NOMO-1 treated with DMSO at 0.1 percent for 48 hours (cell line): Measurements from ENCODE around the gene AGBL5.
A peak's percentile ranks its signal among the peaks of the same experiment; 100 is the strongest.

Source experiments
- DNase-seq: peaks from one replicate; lab custom pipeline; 2025; ENCODE audit not compliant: unreplicated experiment; lab: John Stamatoyannopoulos, UW

AGBL5 gene

GRCh38 chr2:27050996-27051901 is at the start of gene AGBL5:
Gene AGBL5 (plus strand): TSS chr2:27051668. CDS start chr2:27052959, 1,291 bp downstream.
- peak; percentile 92 for DNase-seq

GRCh38 chr2:27001950-27002349 is 49.5 kb upstream of the AGBL5 start:
- no peak for DNase-seq

- no peak for DNase-seq
Measured at GRCh38 chr2:27003007-27003406, 48.5 kb upstream of the AGBL5 start.

GRCh38 chr2:27003857-27004256 is 47.6 kb upstream of the AGBL5 start:
- DNase-seq, result peak; percentile 12

GRCh38 chr2:27006602-27007415 is 44.7 kb upstream of the AGBL5 start:
- no peak for DNase-seq

- DNase-seq, result no peak
Measured at GRCh38 chr2:27007416-27008374, 43.8 kb upstream of the AGBL5 start.

- DNase-seq, result no peak
Measured at GRCh38 chr2:27008678-27009077, 42.8 kb upstream of the AGBL5 start.

GRCh38 chr2:27009083-27009482 is 42.4 kb upstream of the AGBL5 start:
- DNase-seq, result no peak

- no peak for DNase-seq
Measured at GRCh38 chr2:27009716-27010115, 41.8 kb upstream of the AGBL5 start.

GRCh38 chr2:27010139-27010538 is 41.3 kb upstream of the AGBL5 start:
- no peak for DNase-seq

GRCh38 chr2:27013738-27014137 is 37.7 kb upstream of the AGBL5 start:
- no peak for DNase-seq

GRCh38 chr2:27014771-27015433 is 36.6 kb upstream of the AGBL5 start:
- no peak for DNase-seq

- DNase-seq, result peak; percentile 29
Measured at GRCh38 chr2:27016801-27017325, 34.6 kb upstream of the AGBL5 start.

- DNase-seq, result no peak
Measured at GRCh38 chr2:27018142-27018541, 33.3 kb upstream of the AGBL5 start.

- no peak for DNase-seq
Measured at GRCh38 chr2:27019459-27019858, 32.0 kb upstream of the AGBL5 start.

- DNase-seq, result no peak
Measured at GRCh38 chr2:27019931-27020855, 31.3 kb upstream of the AGBL5 start.

GRCh38 chr2:27021253-27022049 is 30.0 kb upstream of the AGBL5 start:
- no peak for DNase-seq

GRCh38 chr2:27023740-27024139 is 27.7 kb upstream of the AGBL5 start:
- DNase-seq, result no peak
